ENCODE results near the gene PTPRN2. TPM values are rescaled to one million over a fixed set of nuclear protein-coding genes. Genes with fewer than 3 reads are reported as not detected.

Gene PTPRN2
- total and polyA plus RNA-seq, 2 donors (not counting 3 experiments of a cell fraction or from before 2014, with no cell fraction given) = 0.62 to 0.88 TPM

DNA sequence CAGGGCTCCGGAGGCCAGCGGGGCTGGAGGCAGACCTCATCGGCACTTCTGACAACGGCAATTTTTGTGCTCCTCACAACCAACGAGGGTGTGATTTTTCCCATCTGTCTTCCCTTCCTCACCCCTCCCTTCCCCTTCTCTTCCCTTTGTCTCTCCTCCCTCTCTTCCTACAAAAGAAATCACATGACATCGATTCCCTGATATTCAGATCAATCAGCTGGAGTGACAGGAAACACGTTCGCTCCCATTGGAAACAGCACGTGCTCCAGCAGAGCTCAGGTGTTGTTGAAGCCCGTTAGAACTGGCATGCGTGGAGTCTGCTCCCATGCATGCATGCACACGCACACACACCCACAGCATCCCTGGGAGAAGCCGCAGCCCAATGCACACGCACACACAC lies 222.4 kb downstream of the PTPRN2 start:
- Histone ChIP-seq H3K79me2 (ENCODE audit: control insufficient read depth, insufficient read depth, low read length) (no peaks in the 10 kb centered on the region), H3K9ac (replicated peaks; ENCODE audit: extremely low read depth, insufficient read depth, low read length) (no peak overlapping the region), H3K9me1 (replicated peaks; ENCODE audit: control insufficient read depth, extremely low read depth, insufficient read depth, low read length) (no peaks in the 10 kb centered on the region), H3K36me3 (ENCODE audit: control insufficient read depth in 2 of 2, extremely low read depth in 1 of 2, insufficient read depth in 2 of 2, low read length in 2 of 2) (no peaks in the 10 kb centered on the region), H3K4me3 (replicated peaks in 1 of 3; ENCODE audit: insufficient read depth in 1 of 3, low read depth in 1 of 3, low read length in 3 of 3) (no peak overlapping the region), H3K27me3 (ENCODE audit: control insufficient read depth in 2 of 2, insufficient read depth in 2 of 2, low read length in 2 of 2) (no peaks in the 10 kb centered on the region), H3K4me2 (ENCODE audit: insufficient read depth, low read length) (no peak overlapping the region), H3K4me1 (ENCODE audit: control insufficient read depth, extremely low read depth, insufficient read depth, low read length) (no peaks in the 10 kb centered on the region), H4K20me1 (replicated peaks; ENCODE audit: control insufficient read depth, extremely low read depth, insufficient read depth, low read length) (no peaks in the 10 kb centered on the region), H2AFZ (ENCODE audit: low read depth, low read length) (no peak overlapping the region), H3K27ac (ENCODE audit: insufficient read depth, low read depth, low read length) (no peak overlapping the region), H3K9me3 (replicated peaks; ENCODE audit: control insufficient read depth, insufficient read depth, low read length) (peaks cover 5% of the 10 kb centered on the region)
- POLR2A ChIA-PET = no interaction called here
- no TSS peak for BruUV-seq (replicated peaks)
- FAIRE-seq (no peak), DNase-seq (ENCODE audit: low read depth, low spot score) (no peak)
- intact Hi-C loops (cut with micrococcal nuclease) (no loop called here), dilution Hi-C loops (cut with MboI; ENCODE audit: extremely low pct_ligation_motif_present, low sequenced_read_pairs) (no loop called here)
- CTCF ChIA-PET = no interaction called here
- TF ChIP-seq, protein P1, sequence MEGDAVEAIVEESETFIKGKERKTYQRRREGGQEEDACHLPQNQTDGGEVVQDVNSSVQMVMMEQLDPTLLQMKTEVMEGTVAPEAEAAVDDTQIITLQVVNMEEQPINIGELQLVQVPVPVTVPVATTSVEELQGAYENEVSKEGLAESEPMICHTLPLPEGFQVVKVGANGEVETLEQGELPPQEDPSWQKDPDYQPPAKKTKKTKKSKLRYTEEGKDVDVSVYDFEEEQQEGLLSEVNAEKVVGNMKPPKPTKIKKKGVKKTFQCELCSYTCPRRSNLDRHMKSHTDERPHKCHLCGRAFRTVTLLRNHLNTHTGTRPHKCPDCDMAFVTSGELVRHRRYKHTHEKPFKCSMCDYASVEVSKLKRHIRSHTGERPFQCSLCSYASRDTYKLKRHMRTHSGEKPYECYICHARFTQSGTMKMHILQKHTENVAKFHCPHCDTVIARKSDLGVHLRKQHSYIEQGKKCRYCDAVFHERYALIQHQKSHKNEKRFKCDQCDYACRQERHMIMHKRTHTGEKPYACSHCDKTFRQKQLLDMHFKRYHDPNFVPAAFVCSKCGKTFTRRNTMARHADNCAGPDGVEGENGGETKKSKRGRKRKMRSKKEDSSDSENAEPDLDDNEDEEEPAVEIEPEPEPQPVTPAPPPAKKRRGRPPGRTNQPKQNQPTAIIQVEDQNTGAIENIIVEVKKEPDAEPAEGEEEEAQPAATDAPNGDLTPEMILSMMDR (IDR thresholded peaks at IDR 0.05; ENCODE audit: extremely low read depth in 1 of 2, insufficient read depth in 1 of 2, low read depth in 1 of 2, low read length in 2 of 2) = no peak
- no peak for TF ChIP-seq FOS (IDR thresholded peaks at IDR 0.05; ENCODE audit: borderline replicate concordance, insufficient read depth, low read length)
- TF ChIP-seq EZH2 (IDR thresholded peaks at IDR 0.05; ENCODE audit: borderline replicate concordance, low read depth, low read length, severe bottlenecking) = no peak
- no peak for TF ChIP-seq JUN (IDR thresholded peaks at IDR 0.05; ENCODE audit: borderline replicate concordance, insufficient read depth, insufficient read length, low read depth)

DNA sequence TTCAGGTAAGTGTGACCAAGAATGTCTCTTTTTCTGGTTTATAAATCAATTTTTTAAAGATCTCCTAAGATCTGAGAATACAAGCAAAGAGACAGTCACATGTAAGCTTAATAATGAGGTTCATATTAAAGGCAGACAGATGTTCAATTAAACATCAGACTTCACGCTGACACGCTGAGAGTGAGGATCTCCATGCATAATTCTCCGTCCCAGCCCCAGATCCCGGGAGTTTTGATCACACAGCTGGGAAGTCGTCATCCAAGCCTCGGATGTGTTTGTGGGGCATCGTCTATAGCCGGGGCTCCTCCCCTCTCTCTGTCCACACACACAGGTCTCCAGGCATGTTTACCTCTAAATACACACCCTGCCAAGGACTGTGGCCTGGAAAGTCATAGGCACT lies 223.2 kb downstream of the PTPRN2 start:
- Histone ChIP-seq H2AFZ (ENCODE audit: low read depth, low read length) (no peak overlapping the region), H3K4me2 (ENCODE audit: insufficient read depth, low read length) (no peak overlapping the region), H3K79me2 (ENCODE audit: control insufficient read depth, insufficient read depth, low read length) (no peaks in the 10 kb centered on the region), H3K36me3 (ENCODE audit: control insufficient read depth in 2 of 2, extremely low read depth in 1 of 2, insufficient read depth in 2 of 2, low read length in 2 of 2) (no peaks in the 10 kb centered on the region), H3K9me3 (replicated peaks; ENCODE audit: control insufficient read depth, insufficient read depth, low read length) (peaks cover 3% of the 10 kb centered on the region), H3K4me3 (replicated peaks in 1 of 3; ENCODE audit: insufficient read depth in 1 of 3, low read depth in 1 of 3, low read length in 3 of 3) (no peak overlapping the region), H3K4me1 (ENCODE audit: control insufficient read depth, extremely low read depth, insufficient read depth, low read length) (no peaks in the 10 kb centered on the region), H4K20me1 (replicated peaks; ENCODE audit: control insufficient read depth, extremely low read depth, insufficient read depth, low read length) (no peaks in the 10 kb centered on the region), H3K9me1 (replicated peaks; ENCODE audit: control insufficient read depth, extremely low read depth, insufficient read depth, low read length) (no peaks in the 10 kb centered on the region), H3K27ac (ENCODE audit: insufficient read depth, low read depth, low read length) (no peak overlapping the region), H3K9ac (replicated peaks; ENCODE audit: extremely low read depth, insufficient read depth, low read length) (no peak overlapping the region), H3K27me3 (ENCODE audit: control insufficient read depth in 2 of 2, insufficient read depth in 2 of 2, low read length in 2 of 2) (no peaks in the 10 kb centered on the region)
- FAIRE-seq = no peak
- intact Hi-C loops (cut with micrococcal nuclease) (no loop called here), dilution Hi-C loops (cut with MboI; ENCODE audit: extremely low pct_ligation_motif_present, low sequenced_read_pairs) (no loop called here)
- CTCF ChIA-PET = no interaction called here
- no peak for DNase-seq (ENCODE audit: low read depth, low spot score)
- POLR2A ChIA-PET = no interaction called here
- BruUV-seq (replicated peaks) = no TSS peak
- TF ChIP-seq FOS (IDR thresholded peaks at IDR 0.05; ENCODE audit: borderline replicate concordance, insufficient read depth, low read length) (no peak), POLR2AphosphoS5 (IDR thresholded peaks at IDR 0.05; ENCODE audit: insufficient read depth, low read depth, low read length) (no peak), EZH2 (IDR thresholded peaks at IDR 0.05; ENCODE audit: borderline replicate concordance, low read depth, low read length, severe bottlenecking) (no peak), GATA2 (IDR thresholded peaks at IDR 0.05; ENCODE audit: insufficient read depth, insufficient read length, low read depth, low read length) (no peak), POLR2A (IDR thresholded peaks at IDR 0.05; ENCODE audit: low read depth, low read length) (no peak), JUN (IDR thresholded peaks at IDR 0.05; ENCODE audit: borderline replicate concordance, insufficient read depth, insufficient read length, low read depth) (no peak), MYC (IDR thresholded peaks at IDR 0.05; ENCODE audit: low read depth, low read length) (no peak), MAX (IDR thresholded peaks at IDR 0.05; ENCODE audit: insufficient read depth, insufficient read length) (no peak)
- TF ChIP-seq, protein P1 (IDR thresholded peaks at IDR 0.05; ENCODE audit: extremely low read depth in 1 of 2, insufficient read depth in 1 of 2, low read depth in 1 of 2, low read length in 2 of 2) = no peak

Measured in endothelial cell of umbilical vein (primary cell).